Esophagus squamous epithelium (tissue), 4 donors: ENCODE data around the gene SLN.

Experiments used
- CTCF ChIP-seq, 6 experiments: fragments of 450-650 bp in 4 of 6; fragments of 200-600 bp in 2 of 6; sonication (generic) in 2 of 6; IDR thresholded peaks; one replicate each; pipeline ENCODE4 v1.5.1; 2016 to 2019; ENCODE audit warnings: antibody characterized with exemption in 6 of 6, mild to moderate bottlenecking in 4 of 6, moderate library complexity in 4 of 6
- POLR2A ChIP-seq, 4 donors: fragments of 450-650 bp; IDR thresholded peaks; one replicate each; pipeline ENCODE4 v1.6.1; 2017; ENCODE audit warnings: antibody characterized with exemption in 4 of 4, mild to moderate bottlenecking in 4 of 4, moderate library complexity in 3 of 4

DNA sequence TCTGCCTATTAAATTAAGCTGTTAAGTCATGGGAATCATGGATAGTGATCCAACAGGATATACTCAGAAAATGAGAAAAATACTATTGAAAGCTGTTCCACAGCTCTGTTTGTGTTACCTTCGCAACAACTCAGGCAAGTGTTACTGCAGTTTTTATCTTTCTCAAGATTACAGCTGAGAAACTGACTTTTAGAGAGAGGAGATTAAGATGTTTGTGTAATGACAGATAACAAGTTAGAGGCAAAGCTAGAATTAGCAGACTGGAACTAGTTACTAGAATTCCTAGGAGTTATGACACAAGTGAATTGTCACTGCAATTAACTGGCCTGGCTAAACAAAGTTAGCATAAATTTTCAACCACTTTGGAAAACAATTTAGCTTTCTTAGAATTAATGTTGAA lies 1.6 kb downstream of the SLN start:
- TF ChIP-seq CTCF (IDR thresholded peaks at IDR 0.05) (no peak), POLR2A (IDR thresholded peaks at IDR 0.05) (no peak)
